A549 (cell line): ENCODE data around the gene UBE2O. TPM values are rescaled to one million over a fixed set of nuclear protein-coding genes. Genes with fewer than 3 reads are reported as not detected.

ENCODE experiments used
- ATAC-seq, 2 experiments: fragments of 200-7000 bp in 1 of 2; fragments of >200 bp in 1 of 2; cut with Nextera tagmentation in 1 of 2; cut with Tn5 transposase in 1 of 2; 3 replicates each; pipeline versions ENCODE4 v1.8.0 to v1.9.1; 2018 to 2020; ENCODE audit warnings: mild to moderate bottlenecking in 1 of 2, moderate library complexity in 1 of 2
- CTCF ChIA-PET: fragments of 300-600 bp; sonication (Branson Sonifier 250); formaldehyde crosslinking; extraction: SDS; loops from one replicate; lab custom pipeline; 2021; ENCODE audit warnings: antibody characterized with exemption, inconsistent platforms; lab: Yijun Ruan, JAX
- POLR2A ChIA-PET: fragments of 350-600 bp; formaldehyde crosslinking; extraction: SDS; loops from one replicate; lab custom pipeline; 2021; ENCODE audit warnings: antibody characterized with exemption, inconsistent platforms; lab: Yijun Ruan, JAX
- DNase-seq, 2 experiments: peaks; one replicate each; pipeline versions ENCODE4 v3.0.0 to v3.0.0-alpha.2; 2011 to 2016; ENCODE audit warnings: low read depth in 1 of 2, low spot score in 1 of 2
- FAIRE-seq: peaks from 2 replicates; lab custom pipeline; 2011; peaks lifted over from hg19 to GRCh38; lab: Jason Lieb, UNC
- H3K27ac ChIP-seq, 2 experiments: fragments of >200 bp; sonication (Bioruptor Twin); formaldehyde crosslinking; 3 replicates each; pipeline ENCODE4 v1.5.1; 2016 to 2017
- H3K4me1 ChIP-seq: fragments of >200 bp; sonication (Bioruptor Twin); formaldehyde crosslinking; 3 replicates; pipeline ENCODE4 v1.6.1; 2016
- H3K4me2 ChIP-seq: fragments of >200 bp; sonication (Bioruptor Twin); formaldehyde crosslinking; 3 replicates; pipeline ENCODE4 v1.6.1; 2016
- H3K4me3 ChIP-seq: fragments of >200 bp; sonication (Bioruptor Twin); formaldehyde crosslinking; 3 replicates; pipeline ENCODE4 v1.5.1; 2016
- H3K9me3 ChIP-seq: fragments of >200 bp; sonication (Bioruptor Twin); formaldehyde crosslinking; 3 replicates; pipeline ENCODE4 v1.6.1; 2016
- CBX8 ChIP-seq: fragments of 200-600 bp; sonication (generic); IDR thresholded peaks from 2 replicates; pipeline ENCODE4 v1.6.1; 2016
- CEBPB ChIP-seq, 2 experiments: fragments of >200 bp in 1 of 2; sonication (Bioruptor Twin) in 1 of 2; formaldehyde crosslinking in 1 of 2; IDR thresholded peaks; 2 replicates each; pipeline ENCODE4 v1.6.1; 2012 to 2016
- CHD2 ChIP-seq: fragments of 150-350 bp; IDR thresholded peaks from 2 replicates; pipeline ENCODE4 v1.6.1; 2014; ENCODE audit warnings: low read length; ENCODE audit not compliant: partially characterized antibody
- CHD4 ChIP-seq: fragments of 200-600 bp; sonication (generic); IDR thresholded peaks from 2 replicates; pipeline ENCODE4 v1.6.1; 2016; ENCODE audit warnings: antibody characterized with exemption, mild to moderate bottlenecking, borderline replicate concordance
- E2F6 ChIP-seq: IDR thresholded peaks from 2 replicates; pipeline ENCODE4 v1.6.1; 2012; ENCODE audit warnings: low read depth, borderline replicate concordance
- EP300 ChIP-seq, 2 experiments: fragments of >200 bp; sonication (Bioruptor Twin); formaldehyde crosslinking; IDR thresholded peaks; 2 replicates in 1 of 2; 3 replicates in 1 of 2; pipeline ENCODE4 v1.6.1; 2016 to 2017
- FOSL2 ChIP-seq, 2 experiments: fragments of 450-650 bp in 1 of 2; fragments of >200 bp in 1 of 2; sonication (Bioruptor Twin) in 1 of 2; formaldehyde crosslinking; IDR thresholded peaks; 2 replicates each; pipeline versions ENCODE4 v1.5.0 to v1.6.1; 2016 to 2020; ENCODE audit warnings: mild to moderate bottlenecking in 1 of 2, moderate library complexity in 1 of 2
- FOXS1 ChIP-seq: fragments of 250-450 bp; sonication (Bioruptor Pico); IDR thresholded peaks from 2 replicates; pipeline ENCODE4 v1.5.0; 2020; ENCODE audit warnings: mild to moderate bottlenecking, moderate library complexity
- GATA3 ChIP-seq: IDR thresholded peaks from 2 replicates; pipeline ENCODE4 v1.6.1; 2012; ENCODE audit warnings: borderline replicate concordance
- HOXA7 ChIP-seq: fragments of 250-450 bp; sonication (Bioruptor Pico); IDR thresholded peaks from 2 replicates; pipeline ENCODE4 v1.5.0; 2020; ENCODE audit warnings: mild to moderate bottlenecking, moderate library complexity
- HOXB5 ChIP-seq: fragments of 250-450 bp; sonication (Bioruptor Pico); IDR thresholded peaks from 2 replicates; pipeline ENCODE4 v1.5.0; 2020; ENCODE audit warnings: mild to moderate bottlenecking, moderate library complexity
- JUN ChIP-seq, 2 experiments: fragments of >200 bp; sonication (Bioruptor Twin); formaldehyde crosslinking; IDR thresholded peaks; 2 replicates in 1 of 2; 3 replicates in 1 of 2; pipeline ENCODE4 v1.6.1; 2016 to 2017
- MAZ ChIP-seq: fragments of 150-350 bp; IDR thresholded peaks from 2 replicates; pipeline ENCODE4 v1.6.1; 2014; ENCODE audit warnings: antibody characterized with exemption, low read depth, low read length, borderline replicate concordance
- MYC ChIP-seq: IDR thresholded peaks from 2 replicates; pipeline ENCODE4 v1.6.1; 2012; ENCODE audit warnings: mild to moderate bottlenecking, inconsistent platforms, low read length, improper control_type of control experiment, borderline replicate concordance
- NFE2L2 ChIP-seq: fragments of 150-350 bp; conservative IDR thresholded peaks from 2 replicates; pipeline ENCODE4 v1.6.1; 2014; ENCODE audit warnings: low read length
- POLR2AphosphoS2 ChIP-seq: conservative IDR thresholded peaks from 2 replicates; pipeline ENCODE4 v1.6.1; 2012; ENCODE audit warnings: low read length, improper control_type of control experiment, inconsistent platforms
- RAD21 ChIP-seq, 2 experiments: fragments of >200 bp in 1 of 2; sonication (Bioruptor Twin) in 1 of 2; formaldehyde crosslinking in 1 of 2; IDR thresholded peaks in 1 of 2; conservative IDR thresholded peaks in 1 of 2; 2 replicates in 1 of 2; 3 replicates in 1 of 2; pipeline ENCODE4 v1.6.1; 2012 to 2018; ENCODE audit warnings: inconsistent platforms in 1 of 2
- RARB ChIP-seq: fragments of 250-450 bp; sonication (Bioruptor Pico); IDR thresholded peaks from 2 replicates; pipeline ENCODE4 v1.8.0; 2021; ENCODE audit warnings: mild to moderate bottlenecking, moderate library complexity
- TFCP2L1 ChIP-seq: fragments of 250-450 bp; sonication (Bioruptor Pico); IDR thresholded peaks from 2 replicates; pipeline ENCODE4 v1.5.0; 2021; ENCODE audit warnings: mild to moderate bottlenecking
- WGBS: methylation state at CpG from one replicate; pipeline ENCODE4 v1.1.6; 2017; ENCODE audit errors: missing lambda C conversion rate; 5-methylcytosine and 5-hydroxymethylcytosine counted together
- polyA plus RNA-seq, 4 experiments: library from polyadenylated mRNA; depleted of rRNA in 3 of 4; stranded (reverse); fragments of >200 nt; fragmentation: RNase III in 1 of 4; extraction: RNeasy Plus Mini Kit Qiagen cat#74134 plus additional on column Dnase treatment in 1 of 4; gene quantifications; 2 replicates in 3 of 4; 3 replicates in 1 of 4; pipeline ENCODE4 v1.2.3, GENCODE V29; 2011 to 2017
- TF ChIP-seq, protein P1 (sequence below): fragments of 200-600 bp; sonication (generic); IDR thresholded peaks from 2 replicates; pipeline ENCODE4 v1.6.1; 2016; ENCODE audit warnings: antibody characterized with exemption, mild to moderate bottlenecking, moderate library complexity
- TF ChIP-seq, protein P2 (sequence below): fragments of >200 bp; sonication (Bioruptor Twin); formaldehyde crosslinking; IDR thresholded peaks from 2 replicates; pipeline ENCODE4 v1.6.1; 2016
- TF ChIP-seq, protein P3 (sequence below): IDR thresholded peaks from 2 replicates; pipeline ENCODE4 v1.6.1; 2012

The UBE2O gene
- polyA plus RNA-seq, 2 of the 4 experiments (the other 2 are of a cell fraction), result 22.0 to 25.7 TPM

DNA sequence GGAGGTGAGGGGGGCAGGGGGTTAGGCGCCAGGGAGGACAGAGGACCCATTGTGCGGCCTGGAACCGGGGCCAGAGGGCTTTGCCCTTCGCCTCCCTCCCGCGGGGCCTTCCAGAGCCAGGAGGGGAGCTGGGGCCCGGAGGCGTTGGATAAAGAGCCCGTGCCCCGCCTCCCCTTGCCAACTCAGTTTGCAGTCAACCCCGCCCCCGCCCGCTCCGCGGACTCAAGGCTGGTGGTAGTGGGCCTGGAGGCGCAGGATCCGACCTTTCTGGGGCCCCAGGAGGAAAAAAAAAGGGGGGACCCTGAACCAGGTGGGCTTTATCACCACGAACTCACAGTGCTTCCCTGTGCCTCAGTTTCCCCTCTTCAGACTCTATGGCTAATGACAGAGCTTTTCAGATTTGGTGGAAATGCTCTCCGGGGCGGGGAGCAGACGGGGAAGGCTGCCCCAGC is 70.6 kb downstream of the UBE2O start:
- FAIRE-seq, result no peak
- ATAC-seq, result no peak

DNA sequence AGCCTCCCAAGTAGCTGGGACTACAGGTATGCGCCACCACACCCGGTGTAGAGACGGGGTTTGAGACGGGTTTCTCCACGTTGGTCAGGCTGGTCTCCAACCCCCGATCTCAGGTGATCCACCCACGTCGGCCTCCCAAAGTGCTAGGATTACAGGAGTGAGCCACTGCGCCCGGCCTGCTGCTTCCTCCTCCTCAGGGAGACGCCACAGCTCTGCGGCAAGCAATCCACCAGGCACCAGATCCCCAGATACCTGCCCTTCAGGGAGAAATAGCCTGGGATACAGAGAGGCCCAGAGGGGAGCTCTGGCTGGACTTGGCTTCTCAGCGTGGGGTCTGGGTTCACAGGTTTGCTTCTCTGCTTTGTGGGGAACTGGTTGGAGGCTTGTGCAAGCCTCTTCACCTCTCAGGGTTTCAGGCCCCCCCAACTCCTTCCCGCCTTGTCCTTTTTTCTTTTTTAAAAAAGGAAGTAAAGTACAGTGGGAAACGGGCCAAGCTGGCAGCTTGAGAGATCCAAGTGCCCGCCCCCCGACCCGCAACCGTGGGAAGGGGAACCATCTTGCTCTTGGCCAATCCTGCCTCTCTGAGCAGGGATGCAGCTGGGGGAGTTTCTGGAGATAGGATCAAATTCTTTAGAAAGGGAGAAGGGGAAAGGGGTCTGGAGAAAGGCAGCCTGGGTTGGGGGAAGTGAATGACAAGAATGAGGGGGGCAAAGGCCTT is 71.2 kb downstream of the UBE2O start:
- DNase-seq, result no peak
- WGBS, result 88% methylated on average over 19 of the region's 19 CpGs
- no peak overlapping the region for H3K4me2 ChIP-seq
- FAIRE-seq, result no peak
- no peak overlapping the region for H3K27ac ChIP-seq
- TF ChIP-seq RARB (no peak), EP300 (IDR thresholded peaks at IDR 0.05) (no peak), NFE2L2 (no peak), MAZ (no peak), RAD21 (conservative IDR thresholded peaks at IDR 0.05 in 1 of 2, IDR thresholded peaks at IDR 0.05 in 1 of 2) (no peak), MYC (no peak), E2F6 (no peak), FOXS1 (CRISPR knock-in tag) (no peak), HOXB5 (CRISPR knock-in tag) (no peak), HOXA7 (no peak), GATA3 (no peak), CEBPB (IDR thresholded peaks at IDR 0.05) (no peak), JUN (IDR thresholded peaks at IDR 0.05) (no peak)
- TF ChIP-seq, protein P1, sequence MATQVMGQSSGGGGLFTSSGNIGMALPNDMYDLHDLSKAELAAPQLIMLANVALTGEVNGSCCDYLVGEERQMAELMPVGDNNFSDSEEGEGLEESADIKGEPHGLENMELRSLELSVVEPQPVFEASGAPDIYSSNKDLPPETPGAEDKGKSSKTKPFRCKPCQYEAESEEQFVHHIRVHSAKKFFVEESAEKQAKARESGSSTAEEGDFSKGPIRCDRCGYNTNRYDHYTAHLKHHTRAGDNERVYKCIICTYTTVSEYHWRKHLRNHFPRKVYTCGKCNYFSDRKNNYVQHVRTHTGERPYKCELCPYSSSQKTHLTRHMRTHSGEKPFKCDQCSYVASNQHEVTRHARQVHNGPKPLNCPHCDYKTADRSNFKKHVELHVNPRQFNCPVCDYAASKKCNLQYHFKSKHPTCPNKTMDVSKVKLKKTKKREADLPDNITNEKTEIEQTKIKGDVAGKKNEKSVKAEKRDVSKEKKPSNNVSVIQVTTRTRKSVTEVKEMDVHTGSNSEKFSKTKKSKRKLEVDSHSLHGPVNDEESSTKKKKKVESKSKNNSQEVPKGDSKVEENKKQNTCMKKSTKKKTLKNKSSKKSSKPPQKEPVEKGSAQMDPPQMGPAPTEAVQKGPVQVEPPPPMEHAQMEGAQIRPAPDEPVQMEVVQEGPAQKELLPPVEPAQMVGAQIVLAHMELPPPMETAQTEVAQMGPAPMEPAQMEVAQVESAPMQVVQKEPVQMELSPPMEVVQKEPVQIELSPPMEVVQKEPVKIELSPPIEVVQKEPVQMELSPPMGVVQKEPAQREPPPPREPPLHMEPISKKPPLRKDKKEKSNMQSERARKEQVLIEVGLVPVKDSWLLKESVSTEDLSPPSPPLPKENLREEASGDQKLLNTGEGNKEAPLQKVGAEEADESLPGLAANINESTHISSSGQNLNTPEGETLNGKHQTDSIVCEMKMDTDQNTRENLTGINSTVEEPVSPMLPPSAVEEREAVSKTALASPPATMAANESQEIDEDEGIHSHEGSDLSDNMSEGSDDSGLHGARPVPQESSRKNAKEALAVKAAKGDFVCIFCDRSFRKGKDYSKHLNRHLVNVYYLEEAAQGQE, result no peak
- TF ChIP-seq, protein P2, sequence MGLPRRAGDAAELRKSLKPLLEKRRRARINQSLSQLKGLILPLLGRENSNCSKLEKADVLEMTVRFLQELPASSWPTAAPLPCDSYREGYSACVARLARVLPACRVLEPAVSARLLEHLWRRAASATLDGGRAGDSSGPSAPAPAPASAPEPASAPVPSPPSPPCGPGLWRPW, result no peak
- TF ChIP-seq, protein P3, sequence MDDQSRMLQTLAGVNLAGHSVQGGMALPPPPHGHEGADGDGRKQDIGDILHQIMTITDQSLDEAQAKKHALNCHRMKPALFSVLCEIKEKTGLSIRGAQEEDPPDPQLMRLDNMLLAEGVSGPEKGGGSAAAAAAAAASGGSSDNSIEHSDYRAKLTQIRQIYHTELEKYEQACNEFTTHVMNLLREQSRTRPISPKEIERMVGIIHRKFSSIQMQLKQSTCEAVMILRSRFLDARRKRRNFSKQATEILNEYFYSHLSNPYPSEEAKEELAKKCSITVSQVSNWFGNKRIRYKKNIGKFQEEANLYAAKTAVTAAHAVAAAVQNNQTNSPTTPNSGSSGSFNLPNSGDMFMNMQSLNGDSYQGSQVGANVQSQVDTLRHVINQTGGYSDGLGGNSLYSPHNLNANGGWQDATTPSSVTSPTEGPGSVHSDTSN, result no peak
- TF ChIP-seq, all 56 proteins: peak for 0
- Histone ChIP-seq H3K4me1 (peaks cover 20% of the 10 kb centered on the region), H3K4me3 (no peak overlapping the region), H3K9me3 (no peaks in the 10 kb centered on the region)
- POLR2A ChIA-PET, result no interaction called here
- no peak for ATAC-seq
- CTCF ChIA-PET, result interaction anchor here (0.9 to 43.2 kb wide), 6 partner anchors 24 to 102 kb away, joined by 3 to 1094 read pairs (median 128); partner anchors contain the start of genes PRPSAP1 and QRICH2

More for the DNA sequence above, 70.6 kb downstream of the UBE2O start:
- peak overlapping the region; percentile 71 to 88; a peak in 4 of 6 replicates for H3K27ac ChIP-seq
- peak overlapping the region; percentile 62 for H3K4me3 ChIP-seq
- ChIA-PET POLR2A (no interaction called here), CTCF (interaction anchor here (0.5 to 43.2 kb wide), 6 partner anchors 25 to 602 kb away, joined by 3 to 1094 read pairs (median 149); partner anchors contain the start of genes PRPSAP1 and QRICH2)
- TF ChIP-seq FOSL2 (IDR thresholded peaks at IDR 0.05), result no peak
- no peak for TF ChIP-seq FOSL2 (CRISPR knock-in tag; IDR thresholded peaks at IDR 0.05)
- no peak for TF ChIP-seq CHD4
- TF ChIP-seq TFCP2L1, result no peak
- TF ChIP-seq CBX8, result no peak
- no peak for TF ChIP-seq POLR2AphosphoS2
- TF ChIP-seq CHD2, result no peak
- TF ChIP-seq MYC, result no peak
- TF ChIP-seq RARB, result no peak
- TF ChIP-seq EP300 (IDR thresholded peaks at IDR 0.05), result no peak
- no peak for TF ChIP-seq E2F6
- peak overlapping the region; percentile 91 for H3K4me2 ChIP-seq
- H3K9me3 ChIP-seq, result no peaks in the 10 kb centered on the region
- WGBS, result 85% methylated on average over 21 of the region's 21 CpGs
- peaks cover 20% of the 10 kb centered on the region for H3K4me1 ChIP-seq
- no peak for DNase-seq
